H1 (cell line): ENCODE data around the gene SLC2A4RG. TPM values are rescaled to one million over a fixed set of nuclear protein-coding genes. Genes with fewer than 3 reads are reported as not detected.

ENCODE experiments used
- CTCF ChIA-PET: fragments of 300-600 bp; sonication (Branson Sonifier 250); formaldehyde crosslinking; loops from one replicate; lab custom pipeline; 2021; ENCODE audit not compliant: partially characterized antibody; lab: Charles Lee
- POLR2A ChIA-PET: fragments of 300-600 bp; sonication (Branson Sonifier 250); formaldehyde crosslinking; loops from one replicate; lab custom pipeline; 2021; ENCODE audit warnings: inconsistent platforms; ENCODE audit not compliant: partially characterized antibody; lab: Charles Lee
- DNase-seq, 2 experiments: peaks; one replicate each; pipeline versions ENCODE4 v3.0.0 to v3.0.0-alpha.2; 2010 to 2022; ENCODE audit warnings: low spot score in 2 of 2, low read depth in 1 of 2, mixed read lengths in 1 of 2
- FAIRE-seq: peaks from 2 replicates; lab custom pipeline; 2011; peaks lifted over from hg19 to GRCh38; lab: Jason Lieb, UNC
- H2AFZ ChIP-seq: 2 replicates; pipeline ENCODE4 v1.8.1; 2012; ENCODE audit warnings: low read length, inconsistent platforms
- H2AK5ac ChIP-seq: 2 replicates; pipeline ENCODE4 v1.6.1; 2013; ENCODE audit warnings: low read depth, low read length
- H2BK120ac ChIP-seq: replicated peaks from 2 replicates; pipeline ENCODE3; 2013; ENCODE audit warnings: low read depth, low read length, inconsistent platforms
- H2BK12ac ChIP-seq: 2 replicates; pipeline ENCODE4 v1.6.1; 2013; ENCODE audit warnings: low read depth, low read length
- H2BK15ac ChIP-seq: 2 replicates; pipeline ENCODE4 v1.6.1; 2013; ENCODE audit warnings: low read length
- H2BK20ac ChIP-seq: 2 replicates; pipeline ENCODE4 v1.6.1; 2013; ENCODE audit warnings: low read length
- H2BK5ac ChIP-seq: 2 replicates; pipeline ENCODE4 v1.6.1; 2013; ENCODE audit warnings: low read depth, low read length
- H3K14ac ChIP-seq: 2 replicates; pipeline ENCODE4 v1.6.1; 2013; ENCODE audit warnings: inconsistent platforms; ENCODE audit not compliant: insufficient read length
- H3K18ac ChIP-seq: 2 replicates; pipeline ENCODE4 v1.6.1; 2013; ENCODE audit warnings: low read length; ENCODE audit errors: extremely low read depth
- H3K23ac ChIP-seq: 2 replicates; pipeline ENCODE4 v1.6.1; 2013; ENCODE audit warnings: inconsistent platforms; ENCODE audit not compliant: insufficient read length
- H3K23me2 ChIP-seq: 2 replicates; pipeline ENCODE4 v1.6.1; 2013; ENCODE audit warnings: low read depth, low read length
- H3K27ac ChIP-seq: 2 replicates; pipeline ENCODE4 v1.6.1; 2011; ENCODE audit warnings: low read depth, low read length, inconsistent platforms
- H3K27me3 ChIP-seq, 4 experiments: replicated peaks in 1 of 4; 1 replicate in 1 of 4; 2 replicates in 3 of 4; pipeline versions ENCODE4 v1.6.1 to v1.8.1; 2011 to 2013; ENCODE audit warnings: low read length in 3 of 4, mild to moderate bottlenecking in 3 of 4, inconsistent platforms in 2 of 4, mixed read lengths in 2 of 4, moderate library complexity in 1 of 4; ENCODE audit not compliant: control insufficient read depth in 3 of 4, insufficient read depth in 3 of 4; ENCODE audit errors: extremely low read depth in 1 of 4
- H3K36me3 ChIP-seq, 4 experiments: 2 replicates each; pipeline versions ENCODE4 v1.6.1 to v1.8.1; 2011 to 2013; ENCODE audit warnings: mild to moderate bottlenecking in 4 of 4, low read length in 3 of 4, moderate library complexity in 2 of 4, control low read depth in 1 of 4, inconsistent platforms in 1 of 4; ENCODE audit not compliant: insufficient read depth in 4 of 4, control insufficient read depth in 2 of 4
- H3K4ac ChIP-seq: replicated peaks from 2 replicates; pipeline ENCODE3; 2013; ENCODE audit warnings: low read length, low read depth, mixed read lengths, inconsistent platforms; ENCODE audit not compliant: insufficient read length
- H3K4me1 ChIP-seq, 4 experiments: replicated peaks in 1 of 4; 1 replicate in 1 of 4; 2 replicates in 3 of 4; pipeline versions ENCODE4 v1.6.1 to v1.8.1; 2011 to 2013; ENCODE audit warnings: low read length in 3 of 4, inconsistent platforms in 2 of 4, mixed read lengths in 1 of 4; ENCODE audit not compliant: insufficient read depth in 4 of 4, control insufficient read depth in 3 of 4
- H3K4me2 ChIP-seq, 2 experiments: 2 replicates each; pipeline versions ENCODE4 v1.6.1 to v1.8.1; 2011 to 2013; ENCODE audit warnings: low read depth in 2 of 2, low read length in 2 of 2, control low read depth in 1 of 2, inconsistent platforms in 1 of 2, mild to moderate bottlenecking in 1 of 2; ENCODE audit not compliant: insufficient read depth in 1 of 2
- H3K4me3 ChIP-seq, 4 experiments: fragments of 200-600, 300-600 bp in 1 of 4; sonication (generic), shearing (Covaris generic), sonication (Bioruptor Twin) in 1 of 4; 2 replicates each; pipeline versions ENCODE4 v1.5.1 to v1.8.1; 2011 to 2016; ENCODE audit warnings: low read length in 4 of 4, low read depth in 3 of 4, control low read depth in 2 of 4, inconsistent platforms in 2 of 4, mild to moderate bottlenecking in 2 of 4, mixed read lengths in 1 of 4, moderate library complexity in 1 of 4; ENCODE audit not compliant: insufficient read depth in 2 of 4; ENCODE audit errors: extremely low read depth in 1 of 4
- H3K56ac ChIP-seq: replicated peaks from 2 replicates; pipeline ENCODE3; 2013; ENCODE audit warnings: low read depth, mild to moderate bottlenecking, mixed read lengths, low read length, inconsistent platforms; ENCODE audit not compliant: insufficient read length
- H3K79me1 ChIP-seq: 2 replicates; pipeline ENCODE4 v1.6.1; 2013; ENCODE audit warnings: low read depth, low read length, control low read depth
- H3K79me2 ChIP-seq, 2 experiments: 2 replicates each; pipeline versions ENCODE4 v1.6.1 to v1.8.1; 2012 to 2013; ENCODE audit warnings: low read length in 2 of 2, mild to moderate bottlenecking in 2 of 2, inconsistent platforms in 1 of 2; ENCODE audit not compliant: insufficient read depth in 2 of 2, control insufficient read depth in 1 of 2
- H3K9ac ChIP-seq, 4 experiments: replicated peaks in 1 of 4; 1 replicate in 1 of 4; 2 replicates in 3 of 4; pipeline versions ENCODE4 v1.6.1 to v1.8.1; 2011 to 2013; ENCODE audit warnings: low read depth in 3 of 4, low read length in 3 of 4, control low read depth in 2 of 4, mild to moderate bottlenecking in 2 of 4, moderate library complexity in 2 of 4, inconsistent platforms in 1 of 4; ENCODE audit errors: extremely low read depth in 1 of 4
- H3K9me3 ChIP-seq, 2 experiments: 2 replicates each; pipeline versions ENCODE4 v1.6.1 to v1.8.1; 2012 to 2013; ENCODE audit warnings: mild to moderate bottlenecking in 2 of 2, moderate library complexity in 2 of 2, control low read depth in 1 of 2, inconsistent platforms in 1 of 2, low read depth in 1 of 2, low read length in 1 of 2, mixed read lengths in 1 of 2; ENCODE audit not compliant: insufficient read depth in 2 of 2
- H4K20me1 ChIP-seq, 2 experiments: replicated peaks in 1 of 2; 2 replicates each; pipeline versions ENCODE3 to v1.8.1; 2011 to 2013; ENCODE audit warnings: inconsistent platforms in 2 of 2, low read length in 2 of 2, mild to moderate bottlenecking in 1 of 2; ENCODE audit not compliant: insufficient read depth in 2 of 2, control insufficient read depth in 1 of 2
- H4K5ac ChIP-seq: 2 replicates; pipeline ENCODE4 v1.6.1; 2013; ENCODE audit warnings: low read length, low read depth, mixed read lengths, inconsistent platforms; ENCODE audit not compliant: insufficient read length
- H4K8ac ChIP-seq: 2 replicates; pipeline ENCODE4 v1.8.0; 2013; ENCODE audit warnings: mild to moderate bottlenecking, moderate library complexity, low read length, inconsistent platforms; ENCODE audit not compliant: insufficient read depth; ENCODE audit errors: extremely low read depth
- H4K91ac ChIP-seq: replicated peaks from 2 replicates; pipeline ENCODE3; 2013; ENCODE audit warnings: low read length, mixed read lengths, inconsistent platforms; ENCODE audit not compliant: insufficient read length
- SP4 ChIP-seq: IDR thresholded peaks from 2 replicates; pipeline ENCODE4 v1.6.1; 2012; ENCODE audit warnings: low read length, inconsistent platforms
- WGBS, 2 experiments: shearing (Covaris generic) in 1 of 2; methylation state at CpG; one replicate each; pipeline versions ENCODE4 v1.1.6 to v1.1.7; 2013 to 2015; ENCODE audit warnings: low lambda C conversion rate in 2 of 2, mixed read lengths in 2 of 2, inconsistent platforms in 1 of 2, low coverage in 1 of 2, missing lambda C conversion rate in 1 of 2; ENCODE audit not compliant: insufficient replicate concordance in 2 of 2, insufficient coverage in 1 of 2, insufficient read length in 1 of 2; ENCODE audit errors: extremely low coverage in 1 of 2, missing lambda C conversion rate in 1 of 2; 5-methylcytosine and 5-hydroxymethylcytosine counted together
- polyA plus RNA-seq, 7 experiments: library from polyadenylated mRNA; depleted of rRNA in 3 of 7; stranded (reverse) in 5 of 7; unstranded in 2 of 7; fragments of >200 nt in 5 of 7; fragments of 200-250 nt in 2 of 7; gene quantifications; 1 replicate in 5 of 7; 2 replicates in 1 of 7; 4 replicates in 1 of 7; pipeline versions ENCODE4 v1.2.1 to v1.2.3, GENCODE V29; 2011 to 2013; ENCODE audit warnings: missing spikeins in 2 of 7, mixed read lengths in 2 of 7
- total RNA-seq: library from RNA; stranded (reverse); fragmentation: NEBNext Ultra II Directional; extraction: Animal tissue kit (Norgen Biotek cat#: 25700); gene quantifications from 2 replicates; pipeline ENCODE4 v1.2.1, GENCODE V29; 2021
- TF ChIP-seq, protein P1 (sequence below): IDR thresholded peaks from 2 replicates; pipeline ENCODE4 v1.6.1; 2012; ENCODE audit warnings: low read length, inconsistent platforms

SLC2A4RG gene
- total and polyA plus RNA-seq, 2 of the 8 experiments (the other 6 are each of a cell fraction or from before 2014, with no cell fraction given), result 15.9 to 29.1 TPM

DNA sequence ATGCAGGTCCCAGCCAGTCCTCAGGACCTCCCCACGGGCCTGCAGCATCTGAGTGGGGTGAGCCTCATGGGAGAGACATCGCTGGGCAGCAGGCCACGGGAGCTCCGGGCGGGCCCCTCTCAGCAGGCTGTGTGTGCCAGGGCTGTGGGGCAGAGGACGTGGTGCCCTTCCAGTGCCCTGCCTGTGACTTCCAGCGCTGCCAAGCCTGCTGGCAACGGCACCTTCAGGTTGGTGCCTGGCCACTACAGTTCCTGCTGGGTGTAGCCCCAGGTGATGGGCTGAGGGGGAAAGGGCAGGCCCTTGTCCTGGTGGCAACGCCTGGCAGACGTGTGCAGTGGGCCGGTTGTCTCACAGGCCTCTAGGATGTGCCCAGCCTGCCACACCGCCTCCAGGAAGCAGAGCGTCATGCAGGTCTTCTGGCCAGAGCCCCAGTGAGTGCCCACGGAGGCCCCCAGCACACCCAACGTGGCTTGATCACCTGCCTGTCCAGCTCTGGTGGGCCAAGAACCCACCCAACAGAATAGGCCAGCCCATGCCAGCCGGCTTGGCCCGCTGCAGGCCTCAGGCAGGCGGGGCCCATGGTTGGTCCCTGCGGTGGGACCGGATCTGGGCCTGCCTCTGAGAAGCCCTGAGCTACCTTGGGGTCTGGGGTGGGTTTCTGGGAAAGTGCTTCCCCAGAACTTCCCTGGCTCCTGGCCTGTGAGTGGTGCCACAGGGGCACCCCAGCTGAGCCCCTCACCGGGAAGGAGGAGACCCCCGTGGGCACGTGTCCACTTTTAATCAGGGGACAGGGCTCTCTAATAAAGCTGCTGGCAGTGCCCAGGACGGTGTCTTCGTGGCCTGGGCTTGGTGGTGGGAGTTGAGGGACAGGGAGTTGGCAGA is 43.9 kb upstream of the SLC2A4RG start:
- Histone ChIP-seq H3K4me3 (no peak overlapping the region), H3K23me2 (peaks cover 8% of the 10 kb centered on the region; the same call in 1 of the 2 replicates)

More for the DNA sequence above, 43.9 kb upstream of the SLC2A4RG start:
- Histone ChIP-seq H3K23ac (no peak overlapping the region), H4K5ac (no peak overlapping the region), H2BK20ac (no peak overlapping the region), H2AK5ac (no peak overlapping the region), H3K4me2 (peak overlapping the region in 1 of 2 experiments; percentile 65; a peak in 2 of 4 replicates), H4K8ac (peak overlapping the region; percentile 72), H2BK15ac (no peak overlapping the region), H3K56ac (no peak overlapping the region), H3K18ac (no peak overlapping the region), H3K9me3 (no peaks in the 10 kb centered on the region; a peak in 1 of 4 replicates), H2BK120ac (no peak overlapping the region), H2AFZ (no peak overlapping the region), H3K27ac (no peak overlapping the region), H3K4ac (no peak overlapping the region), H3K14ac (no peak overlapping the region), H3K79me2 (no peaks in the 10 kb centered on the region), H3K36me3 (peaks cover 0 to 3% (median 0%) of the 10 kb centered on the region in 4 experiments; a peak in 1 of 8 replicates), H2BK5ac (peak overlapping the region; percentile 13; the same call in 1 of the 2 replicates), H3K9ac (no peak overlapping the region), H3K4me1 (peaks cover 0 to 12% (median 7%) of the 10 kb centered on the region in 4 experiments; a peak in 4 of 7 replicates), H3K79me1 (no peaks in the 10 kb centered on the region), H2BK12ac (no peak overlapping the region), H4K91ac (no peak overlapping the region), H4K20me1 (peaks cover 0 to 15% of the 10 kb centered on the region in 2 experiments), H3K27me3 (no peaks in the 10 kb centered on the region)
- DNase-seq (no peak), FAIRE-seq (no peak)
- TF ChIP-seq, protein P1, sequence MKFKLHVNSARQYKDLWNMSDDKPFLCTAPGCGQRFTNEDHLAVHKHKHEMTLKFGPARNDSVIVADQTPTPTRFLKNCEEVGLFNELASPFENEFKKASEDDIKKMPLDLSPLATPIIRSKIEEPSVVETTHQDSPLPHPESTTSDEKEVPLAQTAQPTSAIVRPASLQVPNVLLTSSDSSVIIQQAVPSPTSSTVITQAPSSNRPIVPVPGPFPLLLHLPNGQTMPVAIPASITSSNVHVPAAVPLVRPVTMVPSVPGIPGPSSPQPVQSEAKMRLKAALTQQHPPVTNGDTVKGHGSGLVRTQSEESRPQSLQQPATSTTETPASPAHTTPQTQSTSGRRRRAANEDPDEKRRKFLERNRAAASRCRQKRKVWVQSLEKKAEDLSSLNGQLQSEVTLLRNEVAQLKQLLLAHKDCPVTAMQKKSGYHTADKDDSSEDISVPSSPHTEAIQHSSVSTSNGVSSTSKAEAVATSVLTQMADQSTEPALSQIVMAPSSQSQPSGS, result peak; percentile 9; the same call in 1 of the 2 replicates
- no peak for TF ChIP-seq SP4
- ChIA-PET POLR2A (interaction anchor here (0.8 to 4.2 kb wide), 12 partner anchors 8 to 199 kb away, joined by 3 to 49 read pairs (median 6); partner anchors contain the start of genes ARFRP1, LIME1, RTEL1 and ZGPAT), CTCF (interaction anchor here (0.6 to 1.1 kb wide), 4 partner anchors 12 to 1534 kb away, joined by 3 to 4 read pairs (median 3); partner anchors contain the start of genes ARFRP1, PTK6 and ZGPAT)
- WGBS, 2 experiments, result 91% methylated on average over 25 of the region's 25 CpGs; no CpG with 5 or more reads in 1 of the 2 experiments
